ENCODE data around the gene LSR.

DNA sequence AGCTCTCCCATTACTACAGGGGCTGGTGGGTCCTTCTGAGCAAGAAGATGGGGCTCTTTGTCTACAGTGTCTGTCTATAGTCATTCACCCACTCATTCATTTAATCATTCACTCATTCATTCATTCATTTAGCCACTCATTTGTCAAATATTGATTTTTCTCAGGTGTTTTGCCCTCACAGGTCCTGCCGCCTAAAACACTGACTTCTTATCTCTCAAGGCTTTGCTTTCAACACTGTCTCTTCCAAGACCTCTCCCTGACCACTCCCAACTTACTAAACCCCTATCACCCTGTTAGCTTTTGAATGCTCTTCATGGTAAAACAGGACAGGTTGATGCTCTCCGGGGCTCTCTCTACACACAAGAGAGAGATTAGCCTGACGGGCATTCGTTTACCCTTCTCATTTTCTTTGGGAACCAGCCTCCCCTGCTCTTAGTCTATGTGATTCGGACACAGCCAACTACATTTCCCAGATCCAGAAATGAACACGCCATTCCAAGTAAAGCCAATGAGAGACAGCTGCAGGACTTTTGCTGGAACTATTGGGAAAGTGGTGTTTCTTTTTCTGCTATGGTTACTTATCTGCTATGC is 43.0 kb upstream of the LSR start:
- TF ChIP-seq POLR2A (IDR thresholded peaks at IDR 0.05): no peak
- TF ChIP-seq, protein P1, sequence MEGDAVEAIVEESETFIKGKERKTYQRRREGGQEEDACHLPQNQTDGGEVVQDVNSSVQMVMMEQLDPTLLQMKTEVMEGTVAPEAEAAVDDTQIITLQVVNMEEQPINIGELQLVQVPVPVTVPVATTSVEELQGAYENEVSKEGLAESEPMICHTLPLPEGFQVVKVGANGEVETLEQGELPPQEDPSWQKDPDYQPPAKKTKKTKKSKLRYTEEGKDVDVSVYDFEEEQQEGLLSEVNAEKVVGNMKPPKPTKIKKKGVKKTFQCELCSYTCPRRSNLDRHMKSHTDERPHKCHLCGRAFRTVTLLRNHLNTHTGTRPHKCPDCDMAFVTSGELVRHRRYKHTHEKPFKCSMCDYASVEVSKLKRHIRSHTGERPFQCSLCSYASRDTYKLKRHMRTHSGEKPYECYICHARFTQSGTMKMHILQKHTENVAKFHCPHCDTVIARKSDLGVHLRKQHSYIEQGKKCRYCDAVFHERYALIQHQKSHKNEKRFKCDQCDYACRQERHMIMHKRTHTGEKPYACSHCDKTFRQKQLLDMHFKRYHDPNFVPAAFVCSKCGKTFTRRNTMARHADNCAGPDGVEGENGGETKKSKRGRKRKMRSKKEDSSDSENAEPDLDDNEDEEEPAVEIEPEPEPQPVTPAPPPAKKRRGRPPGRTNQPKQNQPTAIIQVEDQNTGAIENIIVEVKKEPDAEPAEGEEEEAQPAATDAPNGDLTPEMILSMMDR (IDR thresholded peaks at IDR 0.05): no peak
